ENCODE data around the gene KIF6. TPM values are rescaled to one million over a fixed set of nuclear protein-coding genes. Genes with fewer than 3 reads are reported as not detected.
"Not testable (repeated sequence)": the region's sequence is repeated elsewhere in the genome, so short reads cannot be mapped to it uniquely, and the experiment has no call there.

KIF6 gene
- total RNA-seq, 1 donor from 2014 or later = 1.4 TPM

DNA sequence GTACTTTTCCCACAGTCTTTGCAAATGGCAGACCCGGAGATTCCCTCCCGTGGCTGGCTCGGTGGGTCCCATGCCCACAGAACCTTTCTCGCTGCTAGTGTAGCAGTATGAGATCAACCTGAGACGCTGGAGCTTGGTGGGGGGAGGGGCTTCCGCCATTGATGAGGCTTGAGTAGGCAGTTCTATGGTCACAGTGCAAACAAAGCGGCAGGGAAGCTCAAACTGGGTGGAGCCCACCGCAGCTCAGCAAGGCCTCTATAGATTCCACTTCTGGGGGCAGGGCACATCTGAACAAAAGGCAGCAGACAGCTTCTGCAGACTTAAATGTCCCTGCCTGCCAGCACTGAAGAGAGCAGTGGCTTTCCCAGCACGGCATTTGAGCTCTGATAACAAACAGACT lies 216.7 kb downstream of the KIF6 start:
- Mint-ChIP-seq H3K27me3 (ENCODE audit: low read depth) (no peaks in the 10 kb centered on the region), H3K4me3 (no peak overlapping the region), H3K36me3 (no peaks in the 10 kb centered on the region), H3K9me3 (peaks cover 47% of the 10 kb centered on the region), H3K4me1 (no peaks in the 10 kb centered on the region), H3K27ac (no peak overlapping the region)
- DNase-seq (ENCODE audit: low spot score in 2 of 2, unreplicated experiment in 2 of 2) = no peak
- TF ChIP-seq, protein P1, sequence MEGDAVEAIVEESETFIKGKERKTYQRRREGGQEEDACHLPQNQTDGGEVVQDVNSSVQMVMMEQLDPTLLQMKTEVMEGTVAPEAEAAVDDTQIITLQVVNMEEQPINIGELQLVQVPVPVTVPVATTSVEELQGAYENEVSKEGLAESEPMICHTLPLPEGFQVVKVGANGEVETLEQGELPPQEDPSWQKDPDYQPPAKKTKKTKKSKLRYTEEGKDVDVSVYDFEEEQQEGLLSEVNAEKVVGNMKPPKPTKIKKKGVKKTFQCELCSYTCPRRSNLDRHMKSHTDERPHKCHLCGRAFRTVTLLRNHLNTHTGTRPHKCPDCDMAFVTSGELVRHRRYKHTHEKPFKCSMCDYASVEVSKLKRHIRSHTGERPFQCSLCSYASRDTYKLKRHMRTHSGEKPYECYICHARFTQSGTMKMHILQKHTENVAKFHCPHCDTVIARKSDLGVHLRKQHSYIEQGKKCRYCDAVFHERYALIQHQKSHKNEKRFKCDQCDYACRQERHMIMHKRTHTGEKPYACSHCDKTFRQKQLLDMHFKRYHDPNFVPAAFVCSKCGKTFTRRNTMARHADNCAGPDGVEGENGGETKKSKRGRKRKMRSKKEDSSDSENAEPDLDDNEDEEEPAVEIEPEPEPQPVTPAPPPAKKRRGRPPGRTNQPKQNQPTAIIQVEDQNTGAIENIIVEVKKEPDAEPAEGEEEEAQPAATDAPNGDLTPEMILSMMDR (IDR thresholded peaks at IDR 0.05; ENCODE audit: unreplicated experiment) = no peak

- Mint-ChIP-seq H3K27me3 (ENCODE audit: low read depth) (no peaks in the 10 kb centered on the region), H3K9me3 (peaks cover 57% of the 10 kb centered on the region), H3K4me3 (no peak overlapping the region), H3K27ac (no peak overlapping the region), H3K4me1 (no peaks in the 10 kb centered on the region), H3K36me3 (no peaks in the 10 kb centered on the region)
- TF ChIP-seq, protein P1 (IDR thresholded peaks at IDR 0.05; ENCODE audit: unreplicated experiment) = no peak
- DNase-seq (ENCODE audit: low spot score in 2 of 2, unreplicated experiment in 2 of 2) = no peak
Measured at GRCh38 chr6:39507331-39507998, 217.7 kb downstream of the KIF6 start.

DNA sequence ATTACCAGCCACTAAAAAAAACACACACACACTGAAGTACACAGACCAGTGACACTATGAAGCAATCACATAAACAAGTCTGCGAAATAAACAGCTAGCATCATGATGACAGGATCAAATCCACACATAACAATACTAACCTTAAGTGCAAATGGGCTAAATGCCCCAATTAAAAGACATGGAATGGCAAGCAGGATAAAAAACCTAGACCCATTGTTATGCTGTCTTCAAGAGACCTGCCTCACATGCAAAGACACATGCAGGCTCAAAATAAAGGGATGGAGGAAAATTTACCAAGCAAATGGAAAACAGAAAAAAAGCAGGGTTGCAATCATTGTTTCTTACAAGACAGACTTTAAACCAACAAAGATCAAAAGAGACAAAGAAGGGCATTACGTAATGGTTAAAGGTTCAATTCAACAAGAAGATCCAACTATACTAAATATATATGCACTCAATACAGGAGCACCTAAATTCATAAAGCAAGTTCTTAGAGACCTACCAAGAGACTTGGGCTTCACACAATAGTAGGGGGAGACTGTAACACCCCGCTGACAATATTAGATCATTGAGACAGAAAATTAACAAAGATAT lies 222.7 kb downstream of the KIF6 start:
- H3K9me3 Mint-ChIP-seq = peaks cover 66% of the 10 kb centered on the region
- not testable (repeated sequence) for H3K27me3 Mint-ChIP-seq (ENCODE audit: low read depth); H3K27ac Mint-ChIP-seq; H3K4me3 Mint-ChIP-seq; H3K4me1 Mint-ChIP-seq; DNase-seq (ENCODE audit: low spot score in 2 of 2, unreplicated experiment in 2 of 2); H3K36me3 Mint-ChIP-seq

- no peak for DNase-seq (ENCODE audit: low spot score in 2 of 2, unreplicated experiment in 2 of 2)
- Mint-ChIP-seq H3K36me3 (peaks cover 2% of the 10 kb centered on the region), H3K9me3 (peaks cover 43% of the 10 kb centered on the region), H3K4me3 (no peak overlapping the region), H3K27me3 (ENCODE audit: low read depth) (peaks cover 7% of the 10 kb centered on the region), H3K27ac (no peak overlapping the region), H3K4me1 (no peaks in the 10 kb centered on the region)
- TF ChIP-seq, protein P1 (IDR thresholded peaks at IDR 0.05; ENCODE audit: unreplicated experiment) = no peak
Measured at GRCh38 chr6:39499053-39499452, 226.2 kb downstream of the KIF6 start.

DNA sequence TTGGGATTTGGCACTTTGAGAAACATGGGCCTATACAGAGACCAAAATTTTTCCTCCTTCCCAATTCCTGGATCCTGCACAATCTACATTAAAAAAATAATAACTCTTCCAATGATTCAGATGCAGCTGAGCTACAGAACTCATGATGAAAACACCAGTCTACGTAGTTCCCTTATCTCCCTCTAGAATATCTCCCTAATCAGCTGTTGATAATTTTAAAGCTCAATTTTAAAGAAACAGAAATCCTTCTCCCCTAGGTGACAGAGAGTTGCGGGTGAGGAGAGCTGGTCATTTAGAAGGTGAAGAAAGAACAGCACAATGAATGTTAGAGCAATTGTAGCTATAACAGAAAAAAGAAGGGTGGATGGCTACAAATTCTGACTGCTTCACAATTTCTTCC lies 227.1 kb downstream of the KIF6 start:
- DNase-seq (ENCODE audit: low spot score in 2 of 2, unreplicated experiment in 2 of 2) = no peak
- peaks cover 7% of the 10 kb centered on the region for H3K27me3 Mint-ChIP-seq (ENCODE audit: low read depth)
- H3K36me3 Mint-ChIP-seq = peaks cover 2% of the 10 kb centered on the region
- no peak overlapping the region for H3K4me3 Mint-ChIP-seq
- H3K27ac Mint-ChIP-seq = no peak overlapping the region
- peaks cover 34% of the 10 kb centered on the region for H3K9me3 Mint-ChIP-seq
- TF ChIP-seq, protein P1 (IDR thresholded peaks at IDR 0.05; ENCODE audit: unreplicated experiment) = no peak
- H3K4me1 Mint-ChIP-seq = peaks cover 8% of the 10 kb centered on the region

GRCh38 chr6:39496915-39497314 lies 228.3 kb downstream of the KIF6 start:
- Mint-ChIP-seq H3K9me3 (peaks cover 26% of the 10 kb centered on the region), H3K4me3 (no peak overlapping the region), H3K36me3 (peaks cover 2% of the 10 kb centered on the region), H3K4me1 (peaks cover 8% of the 10 kb centered on the region), H3K27ac (no peak overlapping the region), H3K27me3 (ENCODE audit: low read depth) (peaks cover 7% of the 10 kb centered on the region)
- no peak for DNase-seq (ENCODE audit: low spot score in 2 of 2, unreplicated experiment in 2 of 2)
- TF ChIP-seq, protein P1 (IDR thresholded peaks at IDR 0.05; ENCODE audit: unreplicated experiment) = no peak
